ENCODE results near the gene YJU2. TPM values are rescaled to one million over a fixed set of nuclear protein-coding genes. Genes with fewer than 3 reads are reported as not detected.

Gene YJU2
- polyA plus RNA-seq, 1 of the 3 experiments (the other 2 are of a cell fraction): 29.0 TPM

GRCh38 chr19:4294389-4294788 lies 47.5 kb downstream of the YJU2 start:
- CTCF ChIA-PET: interaction anchor here (0.7 to 2.2 kb wide), 2 partner anchors 47 to 59 kb away, joined by 3 to 7 read pairs; partner anchors contain the start of gene YJU2
- no peak overlapping the region for H3K4me2 ChIP-seq

GRCh38 chr19:4295972-4296771 lies 49.3 kb downstream of the YJU2 start:
- WGBS (ENCODE audit: low lambda C conversion rate): 40% methylated on average over 10 of the region's 14 CpGs
- ChIA-PET CTCF (interaction anchor here (0.8 to 2.5 kb wide), 6 partner anchors 9 to 57 kb away, joined by 3 to 12 read pairs (median 4); partner anchors contain the start of genes FSD1 and YJU2), POLR2A (interaction anchor here (0.6 to 1.6 kb wide), 5 partner anchors 11 to 46 kb away, joined by 3 to 7 read pairs (median 3); no protein-coding TSS in a partner anchor)
- Histone ChIP-seq H3K9ac (no peak overlapping the region), H3K4me2 (no peak overlapping the region), H3F3A (replicated peaks; ENCODE audit: insufficient read depth) (no peaks in the 10 kb centered on the region), H3K79me2 (ENCODE audit: insufficient read depth) (no peaks in the 10 kb centered on the region), H2AFZ (ENCODE audit: low read depth) (no peak overlapping the region), H3K4me3 (ENCODE audit: low read depth in 2 of 2, low read length in 1 of 2) (no peak overlapping the region), H3K9me3 (no peaks in the 10 kb centered on the region), H3K9me2 (no peaks in the 10 kb centered on the region), H3K36me3 (replicated peaks in 1 of 2; ENCODE audit: control insufficient read depth in 1 of 2, insufficient read depth in 2 of 2, low read length in 1 of 2) (no peaks in the 10 kb centered on the region), H3K4me1 (ENCODE audit: control insufficient read depth in 1 of 2, insufficient read depth in 2 of 2, low read depth in 1 of 2, low read length in 1 of 2) (peaks cover 0 to 14% of the 10 kb centered on the region in 2 experiments; a peak in 1 of 4 replicates), H4K20me1 (ENCODE audit: insufficient read depth) (no peaks in the 10 kb centered on the region), H3K27ac (ENCODE audit: low read depth in 2 of 2, low read length in 1 of 2) (peak overlapping the region in 1 of 2 experiments; percentile 24; a peak in 2 of 4 replicates), H3K27me3 (ENCODE audit: insufficient read depth) (no peaks in the 10 kb centered on the region)
- peak; percentile 90 for DNase-seq
- TF ChIP-seq EP300 (IDR thresholded peaks at IDR 0.05; ENCODE audit: borderline replicate concordance in 1 of 2, low read depth in 1 of 2, low read length in 1 of 2) (peak in 1 of 2 experiments; percentile 30; a peak in 1 of 4 replicates), YY1 (IDR thresholded peaks at IDR 0.05; ENCODE audit: low read depth) (no peak), CHD2 (IDR thresholded peaks at IDR 0.05; ENCODE audit: low read length, partially characterized antibody) (peak; percentile 58), RFX5 (IDR thresholded peaks at IDR 0.05; ENCODE audit: low read length) (peak; percentile 10; the same call in 1 of the 2 replicates), JUND (IDR thresholded peaks at IDR 0.05) (no peak), MXI1 (IDR thresholded peaks at IDR 0.05; ENCODE audit: low read depth, low read length) (peak; percentile 79), SMC3 (IDR thresholded peaks at IDR 0.05; ENCODE audit: low read depth, low read length) (no peak)

More at GRCh38 chr19:4294389-4294788, 47.5 kb downstream of the YJU2 start:
- WGBS (ENCODE audit: low lambda C conversion rate): 84% methylated on average over 10 of the region's 10 CpGs
- peak; percentile 20 for DNase-seq
- POLR2A ChIA-PET: no interaction called here
- Histone ChIP-seq H3K9ac (no peak overlapping the region), H3K4me3 (ENCODE audit: low read depth in 2 of 2, low read length in 1 of 2) (no peak overlapping the region), H3K79me2 (ENCODE audit: insufficient read depth) (no peaks in the 10 kb centered on the region), H4K20me1 (ENCODE audit: insufficient read depth) (no peaks in the 10 kb centered on the region), H3K4me1 (ENCODE audit: control insufficient read depth in 1 of 2, insufficient read depth in 2 of 2, low read depth in 1 of 2, low read length in 1 of 2) (peaks cover 0 to 17% of the 10 kb centered on the region in 2 experiments; a peak in 1 of 4 replicates), H3K9me3 (no peaks in the 10 kb centered on the region), H3K9me2 (no peaks in the 10 kb centered on the region), H3F3A (replicated peaks; ENCODE audit: insufficient read depth) (no peaks in the 10 kb centered on the region), H3K27me3 (ENCODE audit: insufficient read depth) (no peaks in the 10 kb centered on the region), H3K27ac (ENCODE audit: low read depth in 2 of 2, low read length in 1 of 2) (no peak overlapping the region), H2AFZ (ENCODE audit: low read depth) (no peak overlapping the region), H3K36me3 (replicated peaks in 1 of 2; ENCODE audit: control insufficient read depth in 1 of 2, insufficient read depth in 2 of 2, low read length in 1 of 2) (no peaks in the 10 kb centered on the region)
- no peak for TF ChIP-seq RCOR1 (IDR thresholded peaks at IDR 0.05; ENCODE audit: low read length)
- TF ChIP-seq TCF12 (IDR thresholded peaks at IDR 0.05): no peak
- no peak for TF ChIP-seq MXI1 (IDR thresholded peaks at IDR 0.05; ENCODE audit: low read depth, low read length)
- no peak for TF ChIP-seq ZBTB33 (IDR thresholded peaks at IDR 0.05; ENCODE audit: borderline replicate concordance, low read depth)
- no peak for TF ChIP-seq EZH2phosphoT487 (IDR thresholded peaks at IDR 0.05; ENCODE audit: borderline replicate concordance, low read depth)
- no peak for TF ChIP-seq USF2 (IDR thresholded peaks at IDR 0.05; ENCODE audit: borderline replicate concordance, low read depth, low read length)
- no peak for TF ChIP-seq NRF1 (IDR thresholded peaks at IDR 0.05; ENCODE audit: low read depth, low read length)
- no peak for TF ChIP-seq JUND (IDR thresholded peaks at IDR 0.05)
- no peak for TF ChIP-seq GABPA (IDR thresholded peaks at IDR 0.05; ENCODE audit: low read depth)

All from SK-N-SH (cell line).